ENCODE measurements around the gene PGS1.

PGS1 gene

DNA sequence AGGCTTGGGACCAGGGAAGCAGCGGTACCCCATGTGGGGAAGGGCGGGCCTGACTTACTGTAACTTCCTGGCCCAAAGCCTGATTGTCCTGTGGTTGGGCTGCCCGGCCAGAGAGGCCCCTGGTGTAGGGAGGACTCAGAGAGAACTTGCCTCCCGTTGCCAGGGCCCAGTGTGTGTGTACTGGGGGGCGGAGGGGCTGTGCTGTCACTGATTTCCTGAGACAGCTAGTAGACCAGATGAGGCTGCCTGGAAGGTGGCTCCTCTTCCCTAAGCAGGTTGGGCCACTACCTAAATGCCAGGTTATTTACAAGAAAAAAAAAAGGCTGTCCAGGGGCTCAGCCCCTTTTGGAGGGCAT lies 35.3 kb upstream of the PGS1 start:
- Mint-ChIP-seq H3K4me3 (peak overlapping the region; percentile 59), H3K36me3 (ENCODE audit: low read depth) (no peaks in the 10 kb centered on the region), H3K9me3 (no peaks in the 10 kb centered on the region), H3K4me1 (ENCODE audit: low read depth) (peaks cover 73% of the 10 kb centered on the region), H3K27me3 (no peaks in the 10 kb centered on the region), H3K27ac (peak overlapping the region; percentile 88)
- DNase-seq, result peak; percentile 55

DNA sequence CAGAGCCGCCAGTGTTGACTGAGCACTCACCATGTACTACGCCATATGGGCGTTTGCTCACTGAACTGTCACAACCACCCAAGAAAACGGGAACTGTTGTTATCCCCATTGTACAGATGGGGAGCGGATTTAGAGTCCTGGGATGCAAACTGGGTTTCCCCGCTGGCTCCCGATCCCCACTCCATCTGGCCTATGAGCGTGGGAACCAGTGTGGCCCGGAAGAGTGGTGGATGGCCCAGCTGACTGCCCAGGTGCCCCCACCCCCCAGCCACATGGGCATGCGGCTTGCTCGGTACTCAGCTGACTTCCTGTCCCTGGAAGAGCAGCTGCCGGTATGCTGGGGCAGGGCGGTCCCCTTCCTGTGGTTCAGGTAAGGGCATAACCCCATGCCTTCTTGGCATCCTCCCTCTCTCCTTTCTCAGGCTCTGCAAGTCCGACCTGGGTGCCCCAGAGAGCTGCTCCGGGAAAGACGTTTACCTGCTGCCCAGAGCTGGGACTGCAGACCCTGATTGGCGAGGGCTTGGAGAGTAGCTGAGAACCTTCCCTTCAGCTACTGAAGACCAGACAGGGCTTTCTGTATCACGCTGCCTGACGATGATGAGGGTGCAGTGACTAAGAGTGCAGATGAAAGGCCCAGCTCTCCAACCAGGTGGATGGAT lies 34.8 kb upstream of the PGS1 start:
- DNase-seq, result peak; percentile 78
- peaks cover 76% of the 10 kb centered on the region for H3K4me1 Mint-ChIP-seq (ENCODE audit: low read depth)
- H3K36me3 Mint-ChIP-seq (ENCODE audit: low read depth), result no peaks in the 10 kb centered on the region
- H3K4me3 Mint-ChIP-seq, result peak overlapping the region; percentile 59
- H3K9me3 Mint-ChIP-seq, result no peaks in the 10 kb centered on the region
- H3K27me3 Mint-ChIP-seq, result no peaks in the 10 kb centered on the region
- peak overlapping the region; percentile 88 for H3K27ac Mint-ChIP-seq

DNA sequence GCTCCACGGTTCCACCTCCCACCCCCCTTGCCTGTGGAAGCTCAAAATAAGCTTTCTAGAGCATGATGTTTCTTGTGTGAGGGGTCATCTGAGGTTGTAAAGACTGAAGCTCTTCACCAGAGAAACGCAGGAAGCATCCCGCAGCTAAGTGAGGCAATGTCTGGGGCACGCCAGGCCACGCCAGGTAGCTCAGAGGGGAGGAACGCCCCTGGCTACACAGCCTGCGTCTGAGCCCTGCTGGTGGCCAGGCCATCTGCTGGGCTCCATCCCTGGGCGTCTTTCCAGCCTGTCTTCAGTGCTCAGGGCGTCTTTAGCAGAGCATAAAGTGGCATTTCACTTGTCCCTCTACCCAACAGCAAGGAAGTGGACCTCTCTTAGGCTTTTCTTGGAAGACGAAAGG lies 33.8 kb upstream of the PGS1 start:
- Mint-ChIP-seq H3K27me3 (no peaks in the 10 kb centered on the region), H3K27ac (peak overlapping the region; percentile 48), H3K4me1 (ENCODE audit: low read depth) (peaks cover 76% of the 10 kb centered on the region), H3K9me3 (no peaks in the 10 kb centered on the region), H3K4me3 (no peak overlapping the region), H3K36me3 (ENCODE audit: low read depth) (no peaks in the 10 kb centered on the region)
- DNase-seq, result no peak

DNA sequence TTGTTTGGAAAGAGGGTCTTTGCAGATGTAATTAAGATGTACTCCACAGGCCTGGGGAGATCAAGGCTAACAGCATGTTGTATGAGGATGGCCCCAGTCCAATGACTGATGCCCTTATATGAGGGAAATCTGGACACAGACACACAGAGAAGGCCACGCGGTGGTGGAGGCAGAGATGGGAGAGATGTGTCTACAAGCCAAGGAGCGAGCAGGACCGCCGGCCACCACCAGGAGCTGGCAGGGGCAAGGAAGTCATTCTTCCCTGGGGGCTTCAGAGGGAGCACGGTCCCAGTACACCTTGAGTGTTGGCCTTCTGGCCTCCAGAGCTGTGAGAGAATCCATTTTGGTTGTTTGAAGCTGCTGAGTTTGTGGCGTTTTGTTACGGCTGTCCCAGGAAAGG lies 33.3 kb upstream of the PGS1 start:
- H3K27me3 Mint-ChIP-seq, result no peaks in the 10 kb centered on the region
- H3K36me3 Mint-ChIP-seq (ENCODE audit: low read depth), result no peaks in the 10 kb centered on the region
- no peak overlapping the region for H3K4me3 Mint-ChIP-seq
- H3K9me3 Mint-ChIP-seq, result no peaks in the 10 kb centered on the region
- H3K4me1 Mint-ChIP-seq (ENCODE audit: low read depth), result peaks cover 78% of the 10 kb centered on the region
- DNase-seq, result no peak
- H3K27ac Mint-ChIP-seq, result no peak overlapping the region

DNA sequence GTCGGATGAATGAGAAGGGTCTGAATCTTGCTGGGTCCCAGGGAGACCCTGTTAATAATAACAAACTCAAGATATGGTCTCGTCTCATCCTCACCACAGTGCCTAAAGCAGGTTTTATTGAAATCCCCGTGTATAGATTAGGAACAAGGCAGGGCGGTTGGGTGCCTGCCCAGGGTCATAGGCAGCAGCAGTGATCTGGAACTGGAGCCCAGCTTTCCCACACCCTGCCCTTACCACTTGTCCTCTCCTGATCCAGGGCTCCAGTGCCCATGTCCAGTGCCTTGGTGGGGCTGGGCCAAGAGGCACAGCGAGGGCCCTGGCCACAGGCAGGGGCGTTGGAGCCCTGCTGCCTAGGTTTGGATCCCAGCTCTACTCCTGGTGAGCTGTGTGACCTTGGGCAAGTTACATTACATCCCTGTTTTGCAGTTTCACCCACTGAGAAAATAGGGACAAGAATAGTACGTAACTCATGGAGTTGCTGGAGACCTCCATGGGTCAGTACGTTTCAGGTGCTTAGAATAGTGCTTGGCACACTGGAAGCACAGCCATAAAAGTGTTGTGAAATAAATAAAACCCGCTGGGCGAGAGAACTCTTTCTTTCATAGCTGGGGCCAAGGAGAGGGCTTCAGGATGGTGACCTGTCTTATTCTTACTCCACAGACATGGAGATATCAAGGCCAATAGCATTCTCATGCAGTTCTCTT lies 32.5 kb upstream of the PGS1 start:
- Mint-ChIP-seq H3K9me3 (no peaks in the 10 kb centered on the region), H3K4me3 (no peak overlapping the region), H3K4me1 (ENCODE audit: low read depth) (peaks cover 76% of the 10 kb centered on the region), H3K27me3 (no peaks in the 10 kb centered on the region), H3K36me3 (ENCODE audit: low read depth) (no peaks in the 10 kb centered on the region), H3K27ac (no peak overlapping the region)
- no peak for DNase-seq

DNA sequence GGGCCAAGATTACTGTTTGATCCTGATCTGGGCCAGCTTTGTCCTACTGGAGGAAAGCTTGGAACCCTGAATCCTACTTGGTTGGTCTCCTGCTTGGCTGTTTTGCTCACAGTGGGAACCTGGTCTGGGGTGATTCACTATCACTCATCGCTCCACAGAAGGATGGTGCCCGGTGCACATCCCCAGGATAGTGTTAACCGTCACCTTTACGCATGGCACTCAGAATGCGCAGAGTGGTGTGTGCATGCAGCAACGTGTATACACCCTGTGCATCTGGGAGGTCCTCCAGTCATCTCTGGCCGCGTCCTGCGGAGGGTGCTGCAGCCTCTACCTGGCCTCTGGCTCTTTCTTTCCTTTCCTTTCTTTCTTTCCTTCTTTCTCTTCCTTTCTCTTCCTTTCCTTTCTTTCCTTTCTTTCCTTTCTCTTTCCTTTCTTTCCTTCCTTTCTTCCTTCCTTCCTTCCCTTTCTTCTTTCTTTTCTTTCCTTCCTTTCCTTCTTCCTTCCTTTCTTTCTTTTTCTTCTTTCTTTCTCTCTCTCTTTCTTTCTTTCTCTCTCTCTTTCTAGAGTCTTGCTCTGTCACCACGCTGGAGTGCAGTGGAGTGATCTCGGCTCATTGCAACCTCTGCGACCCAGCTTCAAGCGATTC lies 31.7 kb upstream of the PGS1 start:
- Mint-ChIP-seq H3K36me3 (ENCODE audit: low read depth) (no peaks in the 10 kb centered on the region), H3K27me3 (no peaks in the 10 kb centered on the region), H3K27ac (no peak overlapping the region), H3K4me3 (no peak overlapping the region), H3K4me1 (ENCODE audit: low read depth) (peaks cover 78% of the 10 kb centered on the region), H3K9me3 (no peaks in the 10 kb centered on the region)
- DNase-seq, result no peak

DNA sequence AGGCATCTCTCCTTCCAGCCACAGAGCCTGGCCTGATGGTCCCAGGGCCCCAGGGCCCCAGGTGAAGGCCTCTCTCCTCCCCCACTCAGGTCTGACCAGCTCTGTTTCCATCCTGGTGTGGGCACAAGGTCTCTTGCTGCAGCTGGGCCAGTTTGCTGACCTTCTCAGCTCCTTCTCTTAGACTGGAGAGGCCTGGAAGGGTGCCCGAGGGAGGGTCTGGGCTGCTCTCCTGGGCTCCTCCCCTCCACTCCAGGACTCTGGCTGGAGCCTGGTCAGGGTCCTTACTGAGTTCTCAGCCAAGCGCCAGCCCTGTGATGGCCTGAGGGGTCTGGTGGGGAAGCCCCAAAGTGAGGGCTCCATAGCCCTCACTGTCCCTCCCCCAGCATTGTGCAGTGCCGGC lies 31.0 kb upstream of the PGS1 start:
- Mint-ChIP-seq H3K27me3 (no peaks in the 10 kb centered on the region), H3K27ac (no peak overlapping the region), H3K36me3 (ENCODE audit: low read depth) (no peaks in the 10 kb centered on the region), H3K4me1 (ENCODE audit: low read depth) (peaks cover 83% of the 10 kb centered on the region), H3K9me3 (no peaks in the 10 kb centered on the region), H3K4me3 (no peak overlapping the region)
- DNase-seq, result no peak

DNA sequence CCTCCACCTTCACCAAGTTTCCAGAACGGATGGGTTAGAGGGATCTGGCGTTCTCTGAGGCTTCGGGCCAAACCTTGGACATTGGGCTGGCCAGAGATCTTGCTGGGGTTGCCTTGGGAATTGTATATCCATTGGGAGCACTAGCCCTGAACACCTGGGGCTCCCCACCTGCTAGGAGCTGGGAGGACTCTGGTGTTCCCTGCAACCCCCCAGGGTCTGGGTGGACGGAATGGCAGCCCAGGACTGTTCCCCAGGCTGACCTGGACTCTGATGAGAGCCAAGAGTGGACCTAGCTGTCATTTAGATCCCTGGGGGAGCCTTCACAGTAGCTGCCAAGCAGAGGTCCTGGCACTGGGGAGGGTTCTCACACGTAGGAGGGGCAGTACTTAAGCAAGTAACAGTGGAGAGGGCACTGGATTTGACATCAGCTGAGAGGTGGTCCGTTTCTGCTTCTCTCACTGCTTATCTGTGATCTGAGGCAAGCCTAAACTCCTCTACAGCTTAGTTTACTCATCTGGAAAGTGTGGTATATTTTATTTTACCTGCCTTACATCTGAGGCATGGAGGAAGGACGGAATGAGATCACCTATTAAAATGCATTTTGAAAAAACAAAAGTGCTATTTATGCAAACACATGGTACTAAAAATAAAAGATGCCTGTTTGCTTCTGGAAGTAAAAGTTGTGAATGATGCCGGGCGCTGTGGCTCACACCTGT lies 30.2 kb upstream of the PGS1 start:
- Mint-ChIP-seq H3K36me3 (ENCODE audit: low read depth) (peaks cover under 1% of the 10 kb centered on the region), H3K4me1 (ENCODE audit: low read depth) (peaks cover 79% of the 10 kb centered on the region), H3K4me3 (no peak overlapping the region), H3K27me3 (no peaks in the 10 kb centered on the region), H3K27ac (peak overlapping the region; percentile 40), H3K9me3 (no peaks in the 10 kb centered on the region)
- no peak for DNase-seq

DNA sequence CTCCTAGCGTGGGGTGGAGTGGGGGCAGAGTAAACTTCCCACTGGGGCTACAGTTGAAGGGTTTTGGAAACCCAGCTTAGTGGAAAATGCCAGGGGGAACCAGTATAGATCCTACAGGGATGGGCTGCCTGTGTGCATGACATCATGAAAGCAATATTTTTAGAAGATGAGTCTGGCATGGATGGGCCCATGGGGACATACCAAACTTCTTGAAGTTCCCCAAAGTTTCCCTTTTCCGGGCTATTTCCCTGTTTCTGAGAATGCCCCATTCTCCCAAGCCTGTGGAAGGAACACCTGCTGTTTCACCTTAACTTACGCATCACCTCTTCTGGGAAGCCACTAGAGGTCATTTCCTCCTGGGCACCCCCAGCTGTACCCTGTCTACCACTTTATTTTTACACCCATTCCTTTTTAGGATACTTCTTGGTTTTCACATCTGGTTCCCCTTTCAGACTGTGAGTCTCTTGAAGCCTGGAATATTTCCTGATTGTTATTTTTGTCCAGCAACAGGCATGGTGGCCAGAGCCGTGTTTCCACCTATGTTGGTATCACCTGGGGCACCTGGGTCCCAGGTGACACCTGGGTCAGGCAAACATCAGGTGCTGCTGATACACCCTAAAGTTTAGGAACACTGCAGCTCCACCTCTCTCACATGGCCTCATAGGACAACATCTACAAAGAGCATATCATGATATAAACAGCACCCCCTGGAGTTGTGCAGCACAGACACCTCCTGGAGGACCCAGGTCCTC lies 28.4 kb upstream of the PGS1 start:
- Mint-ChIP-seq H3K4me1 (ENCODE audit: low read depth) (peaks cover 80% of the 10 kb centered on the region), H3K4me3 (no peak overlapping the region)

DNA sequence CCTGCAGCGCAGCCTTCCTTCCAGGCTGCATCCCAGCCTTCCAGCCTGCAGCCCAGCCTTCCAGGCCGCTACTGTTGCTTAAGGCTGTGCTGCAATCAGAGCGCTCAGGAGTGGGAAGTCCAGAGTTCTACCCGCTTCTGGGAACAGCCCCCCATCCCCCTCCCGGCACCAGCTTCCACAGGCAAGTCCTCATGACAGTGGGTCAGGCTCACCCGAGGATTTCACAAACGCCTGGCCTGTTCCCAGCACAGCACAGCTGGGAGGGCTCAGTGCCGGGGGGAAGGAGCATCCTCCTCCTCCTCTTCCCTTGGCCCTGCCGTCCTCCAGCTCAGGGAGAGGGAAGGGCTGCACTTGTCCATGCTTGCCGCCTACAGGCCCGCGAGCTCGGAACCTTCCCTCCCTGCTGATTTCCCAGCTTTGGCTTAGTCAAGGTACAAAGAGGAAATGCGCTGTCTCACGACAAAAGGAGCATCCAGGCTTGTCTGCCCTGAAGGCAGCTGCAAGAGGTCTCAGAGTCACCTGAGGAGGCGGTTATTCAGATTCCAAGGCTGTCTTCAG lies 26.9 kb upstream of the PGS1 start:
- H3K9me3 Mint-ChIP-seq, result no peaks in the 10 kb centered on the region
- H3K27ac Mint-ChIP-seq, result no peak overlapping the region
- H3K27me3 Mint-ChIP-seq, result no peaks in the 10 kb centered on the region
- peak overlapping the region; percentile 62 for H3K4me3 Mint-ChIP-seq
- peaks cover 80% of the 10 kb centered on the region for H3K4me1 Mint-ChIP-seq (ENCODE audit: low read depth)
- DNase-seq, result no peak
- peaks cover 30% of the 10 kb centered on the region for H3K36me3 Mint-ChIP-seq (ENCODE audit: low read depth)

More for the DNA sequence above, 28.4 kb upstream of the PGS1 start:
- Mint-ChIP-seq H3K9me3 (no peaks in the 10 kb centered on the region), H3K27ac (peak overlapping the region; percentile 23), H3K27me3 (no peaks in the 10 kb centered on the region), H3K36me3 (ENCODE audit: low read depth) (peaks cover 16% of the 10 kb centered on the region)
- no peak for DNase-seq

DNA sequence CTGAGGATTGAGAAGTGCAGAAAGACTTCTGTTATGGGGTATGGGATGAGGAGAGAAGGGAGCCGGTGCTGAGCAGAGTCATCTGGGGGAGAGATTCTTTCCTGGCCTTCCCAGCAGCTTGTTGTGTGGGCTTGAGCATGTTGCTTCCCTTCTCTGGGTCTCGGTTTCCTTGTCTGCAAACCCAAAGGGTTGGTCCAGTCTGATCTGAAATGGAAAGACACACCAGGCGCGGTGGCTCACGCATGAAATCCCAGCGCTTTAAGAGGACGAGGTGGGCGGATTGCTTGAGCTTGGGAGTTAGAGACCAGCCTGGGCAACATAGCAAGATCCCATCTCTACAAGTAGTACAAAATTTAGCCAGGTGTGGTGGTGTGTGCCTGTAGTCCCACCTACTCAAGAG lies 24.6 kb upstream of the PGS1 start:
- H3K27ac Mint-ChIP-seq, result peak overlapping the region; percentile 89
- H3K36me3 Mint-ChIP-seq (ENCODE audit: low read depth), result peaks cover 53% of the 10 kb centered on the region
- H3K4me3 Mint-ChIP-seq, result peak overlapping the region; percentile 96
- H3K4me1 Mint-ChIP-seq (ENCODE audit: low read depth), result peaks cover 64% of the 10 kb centered on the region
- no peaks in the 10 kb centered on the region for H3K27me3 Mint-ChIP-seq
- no peak for DNase-seq
- H3K9me3 Mint-ChIP-seq, result no peaks in the 10 kb centered on the region

DNA sequence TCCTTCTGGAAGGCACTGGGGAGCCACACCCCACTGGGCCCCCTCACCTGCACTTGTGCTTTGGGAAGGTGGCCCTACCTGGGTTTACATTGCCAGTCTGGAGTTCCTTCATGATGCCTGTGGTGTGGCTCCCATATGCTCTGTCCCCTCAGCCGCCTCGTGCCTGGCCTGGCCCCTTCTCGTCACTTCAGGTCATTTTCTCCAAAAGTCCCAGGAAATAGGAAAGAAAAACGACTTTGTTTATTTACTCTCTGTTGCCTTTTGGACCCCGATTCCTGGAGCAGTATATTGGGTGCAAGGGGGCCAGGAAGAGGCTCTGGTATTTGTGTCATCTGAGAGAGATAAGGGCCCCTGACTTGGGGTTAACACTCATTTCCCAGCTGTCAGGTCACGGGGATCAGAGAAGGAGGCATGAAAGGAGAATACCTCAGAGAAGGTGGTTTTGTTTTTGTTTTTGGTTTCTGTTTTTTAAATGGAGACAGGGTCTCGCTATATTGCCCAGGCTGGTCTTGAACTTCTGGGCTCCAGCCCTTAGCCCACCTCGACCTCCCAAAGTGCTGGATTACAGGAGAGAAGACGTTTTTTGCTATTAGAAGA lies 23.3 kb upstream of the PGS1 start:
- H3K27ac Mint-ChIP-seq, result peak overlapping the region; percentile 99
- DNase-seq, result no peak
- no peaks in the 10 kb centered on the region for H3K27me3 Mint-ChIP-seq
- H3K4me1 Mint-ChIP-seq (ENCODE audit: low read depth), result peaks cover 54% of the 10 kb centered on the region
- H3K9me3 Mint-ChIP-seq, result no peaks in the 10 kb centered on the region
- H3K4me3 Mint-ChIP-seq, result peak overlapping the region; percentile 96
- H3K36me3 Mint-ChIP-seq (ENCODE audit: low read depth), result peaks cover 59% of the 10 kb centered on the region

DNA sequence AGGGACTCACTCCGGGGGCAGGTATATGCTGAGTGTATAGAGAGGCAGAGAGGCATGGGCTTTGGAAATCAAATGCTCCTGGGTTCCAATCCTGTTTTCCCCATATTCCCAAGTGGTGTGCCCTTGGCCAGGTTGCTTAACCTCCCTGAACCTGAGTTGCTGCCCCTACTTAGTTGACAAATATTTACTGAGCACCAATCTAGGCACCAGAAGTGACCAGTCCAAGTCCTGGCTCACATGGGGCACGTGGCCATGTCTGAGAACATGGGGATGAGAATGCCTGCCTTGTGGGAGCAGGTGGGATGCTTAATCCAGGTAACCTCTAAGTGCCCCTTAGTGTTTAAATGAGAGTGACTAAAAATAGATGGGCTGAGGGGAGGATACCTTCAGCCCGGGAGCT lies 22.7 kb upstream of the PGS1 start:
- peaks cover 50% of the 10 kb centered on the region for H3K4me1 Mint-ChIP-seq (ENCODE audit: low read depth)
- DNase-seq, result no peak
- no peaks in the 10 kb centered on the region for H3K9me3 Mint-ChIP-seq
- peak overlapping the region; percentile 99 for H3K27ac Mint-ChIP-seq
- no peaks in the 10 kb centered on the region for H3K27me3 Mint-ChIP-seq
- H3K4me3 Mint-ChIP-seq, result peak overlapping the region; percentile 96
- peaks cover 59% of the 10 kb centered on the region for H3K36me3 Mint-ChIP-seq (ENCODE audit: low read depth)
